ENCODE results near the gene LAIR2. TPM values are rescaled to one million over a fixed set of nuclear protein-coding genes. Genes with fewer than 3 reads are reported as not detected.

The LAIR2 gene
- total RNA-seq, 1 donor from 2014 or later = not detected

DNA sequence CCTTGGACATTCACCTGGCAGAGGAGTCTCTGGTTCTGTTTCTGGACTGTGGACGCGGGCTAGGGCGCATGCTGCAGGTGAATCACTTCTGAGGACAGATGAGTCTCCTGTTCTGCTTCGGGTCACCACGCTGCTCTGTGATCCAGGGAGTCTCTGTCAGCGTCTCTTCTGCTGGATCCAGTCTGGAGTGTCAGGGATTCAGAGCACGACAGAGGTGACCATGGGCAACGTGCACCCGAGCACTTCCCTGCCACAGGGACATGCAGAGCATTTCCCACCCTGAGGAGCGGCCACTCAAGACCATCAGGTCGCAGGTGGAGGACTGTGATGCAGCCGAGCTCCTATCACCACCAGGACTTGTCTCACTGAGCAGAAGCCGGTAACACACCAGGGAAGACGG, 46.6 kb downstream of the LAIR2 start:
- peaks cover 27% of the 10 kb centered on the region for H3K9me3 Mint-ChIP-seq
- no peaks in the 10 kb centered on the region for H3K9me3 ChIP-seq (ENCODE audit: low read depth)

DNA sequence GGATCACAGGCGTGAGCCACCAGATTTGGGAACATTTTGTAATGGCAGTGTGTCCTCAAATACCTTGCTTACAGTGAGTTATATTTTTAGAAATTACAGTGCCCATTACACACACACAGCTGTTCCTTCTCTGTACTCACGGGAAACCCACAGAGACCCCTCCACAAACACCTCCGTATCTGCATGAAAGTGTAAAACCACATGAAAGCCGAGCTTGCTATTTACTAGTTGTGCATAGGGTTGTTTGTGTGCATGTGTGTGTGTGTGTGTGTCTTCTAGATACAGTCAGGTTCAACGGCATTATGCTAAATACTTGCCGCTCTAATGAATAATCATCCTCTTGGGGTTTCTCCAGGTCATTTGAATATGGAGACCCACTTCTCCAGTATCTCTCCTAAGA, 48.7 kb downstream of the LAIR2 start:
- no peak overlapping the region for H3K27ac Mint-ChIP-seq
- H3K9ac ChIP-seq = no peak overlapping the region
- H4K20me1 ChIP-seq (ENCODE audit: low read depth) = no peaks in the 10 kb centered on the region

More for the DNA sequence above, 46.6 kb downstream of the LAIR2 start:
- Mint-ChIP-seq H3K4me1 (no peaks in the 10 kb centered on the region), H3K27me3 (ENCODE audit: insufficient read depth, low read depth) (no peaks in the 10 kb centered on the region), H3K36me3 (no peaks in the 10 kb centered on the region), H3K27ac (no peak overlapping the region), H3K4me3 (no peak overlapping the region)
- H3K4me2 ChIP-seq = no peak overlapping the region
- H4K20me1 ChIP-seq (ENCODE audit: low read depth) = no peaks in the 10 kb centered on the region
- no peak overlapping the region for H2AFZ ChIP-seq (replicated peaks)
- no peak overlapping the region for H3K4me3 ChIP-seq
- H3K4me1 ChIP-seq = no peaks in the 10 kb centered on the region
- no peaks in the 10 kb centered on the region for H3K27me3 ChIP-seq
- H3K79me2 ChIP-seq (ENCODE audit: low read depth) = no peaks in the 10 kb centered on the region
- H3F3A ChIP-seq (ENCODE audit: low read depth) = no peaks in the 10 kb centered on the region
- no peaks in the 10 kb centered on the region for H3K36me3 ChIP-seq
- DNase-seq (ENCODE audit: low spot score) = no peak
- no peak overlapping the region for H3K27ac ChIP-seq
- no peak overlapping the region for H3K9ac ChIP-seq
- TF ChIP-seq EZH2phosphoT487 (IDR thresholded peaks at IDR 0.05) = no peak
- TF ChIP-seq, protein P1, sequence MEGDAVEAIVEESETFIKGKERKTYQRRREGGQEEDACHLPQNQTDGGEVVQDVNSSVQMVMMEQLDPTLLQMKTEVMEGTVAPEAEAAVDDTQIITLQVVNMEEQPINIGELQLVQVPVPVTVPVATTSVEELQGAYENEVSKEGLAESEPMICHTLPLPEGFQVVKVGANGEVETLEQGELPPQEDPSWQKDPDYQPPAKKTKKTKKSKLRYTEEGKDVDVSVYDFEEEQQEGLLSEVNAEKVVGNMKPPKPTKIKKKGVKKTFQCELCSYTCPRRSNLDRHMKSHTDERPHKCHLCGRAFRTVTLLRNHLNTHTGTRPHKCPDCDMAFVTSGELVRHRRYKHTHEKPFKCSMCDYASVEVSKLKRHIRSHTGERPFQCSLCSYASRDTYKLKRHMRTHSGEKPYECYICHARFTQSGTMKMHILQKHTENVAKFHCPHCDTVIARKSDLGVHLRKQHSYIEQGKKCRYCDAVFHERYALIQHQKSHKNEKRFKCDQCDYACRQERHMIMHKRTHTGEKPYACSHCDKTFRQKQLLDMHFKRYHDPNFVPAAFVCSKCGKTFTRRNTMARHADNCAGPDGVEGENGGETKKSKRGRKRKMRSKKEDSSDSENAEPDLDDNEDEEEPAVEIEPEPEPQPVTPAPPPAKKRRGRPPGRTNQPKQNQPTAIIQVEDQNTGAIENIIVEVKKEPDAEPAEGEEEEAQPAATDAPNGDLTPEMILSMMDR (IDR thresholded peaks at IDR 0.05) = no peak
- no peak for TF ChIP-seq EZH2 (IDR thresholded peaks at IDR 0.05)

DNA sequence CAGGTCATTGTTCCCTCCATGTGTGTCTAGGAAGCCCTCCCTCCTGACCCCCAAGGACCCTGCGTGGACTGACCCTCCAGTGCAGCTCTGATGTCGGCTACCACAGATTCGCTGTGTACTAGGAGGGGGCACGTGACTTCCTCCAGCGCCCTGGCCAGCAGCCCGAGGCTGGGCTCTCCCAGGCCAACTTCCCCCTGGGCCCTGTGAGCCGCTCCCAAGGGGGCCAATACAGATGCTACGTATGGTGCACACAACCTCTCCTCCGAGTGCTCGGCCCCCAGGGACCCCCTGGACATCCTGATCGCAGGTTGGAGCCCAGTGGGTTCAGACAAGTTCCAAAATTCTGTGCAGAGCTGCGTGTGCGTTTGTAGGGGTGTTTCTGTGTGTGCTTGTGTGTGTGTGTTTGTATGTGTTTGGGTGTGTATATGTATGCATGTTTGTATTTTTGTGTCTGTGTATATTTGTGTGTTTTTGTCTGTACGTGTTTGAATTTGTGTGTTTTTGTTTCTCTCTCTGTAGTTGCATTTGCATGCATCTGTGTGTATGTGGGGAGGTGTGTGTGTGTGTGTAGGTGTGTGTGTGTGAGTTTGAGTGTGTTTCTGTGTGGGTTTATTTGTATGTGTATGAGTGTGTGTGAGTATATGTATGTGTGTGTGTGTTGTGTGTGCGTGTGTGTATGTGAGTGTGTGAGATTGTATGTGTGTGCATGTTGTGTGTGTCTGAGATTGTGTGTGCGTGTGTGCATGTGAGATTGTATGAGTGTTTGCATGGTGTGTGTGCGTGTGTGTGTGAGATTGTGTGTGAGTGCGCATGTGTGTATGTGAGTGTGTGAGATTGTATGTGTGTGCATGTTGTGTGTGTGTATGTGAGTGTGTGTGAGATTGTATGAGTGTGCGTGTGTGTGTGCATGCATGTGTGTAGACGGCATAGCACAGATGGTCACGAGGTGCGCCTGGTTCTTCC, 49.6 kb downstream of the LAIR2 start:
- DNase-seq (ENCODE audit: low spot score) = no peak
- no peaks in the 10 kb centered on the region for H3K79me2 ChIP-seq (ENCODE audit: low read depth)
- H3K4me2 ChIP-seq = no peak overlapping the region
- no peak overlapping the region for H2AFZ ChIP-seq (replicated peaks)
- no peaks in the 10 kb centered on the region for H3K9me3 ChIP-seq (ENCODE audit: low read depth)
- no peak overlapping the region for H3K4me3 ChIP-seq
- no peak overlapping the region for H3K27ac ChIP-seq
- H3F3A ChIP-seq (ENCODE audit: low read depth) = no peaks in the 10 kb centered on the region
- Mint-ChIP-seq H3K4me1 (no peaks in the 10 kb centered on the region), H3K27me3 (ENCODE audit: insufficient read depth, low read depth) (no peaks in the 10 kb centered on the region), H3K36me3 (no peaks in the 10 kb centered on the region), H3K9me3 (peaks cover 27% of the 10 kb centered on the region), H3K4me3 (no peak overlapping the region), H3K27ac (no peak overlapping the region)
- no peaks in the 10 kb centered on the region for H3K36me3 ChIP-seq
- H3K27me3 ChIP-seq = no peaks in the 10 kb centered on the region
- H3K9ac ChIP-seq = no peak overlapping the region
- H4K20me1 ChIP-seq (ENCODE audit: low read depth) = no peaks in the 10 kb centered on the region
- H3K4me1 ChIP-seq = no peaks in the 10 kb centered on the region
- TF ChIP-seq EZH2phosphoT487 (IDR thresholded peaks at IDR 0.05) = no peak
- TF ChIP-seq, protein P1 (IDR thresholded peaks at IDR 0.05) = no peak
- no peak for TF ChIP-seq EZH2 (IDR thresholded peaks at IDR 0.05)

More for the DNA sequence above, 48.7 kb downstream of the LAIR2 start:
- H3K9me3 Mint-ChIP-seq = peaks cover 30% of the 10 kb centered on the region
- no peaks in the 10 kb centered on the region for H3K4me1 ChIP-seq
- no peaks in the 10 kb centered on the region for H3K27me3 ChIP-seq
- H3K36me3 Mint-ChIP-seq = no peaks in the 10 kb centered on the region
- no peak overlapping the region for H2AFZ ChIP-seq (replicated peaks)
- H3K27ac ChIP-seq = no peak overlapping the region
- no peak overlapping the region for H3K4me2 ChIP-seq
- H3K9me3 ChIP-seq (ENCODE audit: low read depth) = no peaks in the 10 kb centered on the region
- H3K27me3 Mint-ChIP-seq (ENCODE audit: insufficient read depth, low read depth) = no peaks in the 10 kb centered on the region
- no peaks in the 10 kb centered on the region for H3K4me1 Mint-ChIP-seq
- H3F3A ChIP-seq (ENCODE audit: low read depth) = no peaks in the 10 kb centered on the region
- H3K4me3 Mint-ChIP-seq = no peak overlapping the region
- TF ChIP-seq EZH2phosphoT487 (IDR thresholded peaks at IDR 0.05) (no peak), EZH2 (IDR thresholded peaks at IDR 0.05) (no peak)
- TF ChIP-seq, protein P1 (IDR thresholded peaks at IDR 0.05) = no peak
- no peak for DNase-seq (ENCODE audit: low spot score)
- no peaks in the 10 kb centered on the region for H3K36me3 ChIP-seq
- no peak overlapping the region for H3K4me3 ChIP-seq
- no peaks in the 10 kb centered on the region for H3K79me2 ChIP-seq (ENCODE audit: low read depth)

All from neural progenitor cell (in vitro differentiated cells).